ENCODE measurements around the gene SRRM3. TPM values are rescaled to one million over a fixed set of nuclear protein-coding genes. Genes with fewer than 3 reads are reported as not detected.
A peak's percentile ranks its signal among the peaks of the same experiment; 100 is the strongest.

The SRRM3 gene
- polyA plus RNA-seq, 2 of the 4 experiments (the other 2 are of a cell fraction): 2.4 to 7.0 TPM

DNA sequence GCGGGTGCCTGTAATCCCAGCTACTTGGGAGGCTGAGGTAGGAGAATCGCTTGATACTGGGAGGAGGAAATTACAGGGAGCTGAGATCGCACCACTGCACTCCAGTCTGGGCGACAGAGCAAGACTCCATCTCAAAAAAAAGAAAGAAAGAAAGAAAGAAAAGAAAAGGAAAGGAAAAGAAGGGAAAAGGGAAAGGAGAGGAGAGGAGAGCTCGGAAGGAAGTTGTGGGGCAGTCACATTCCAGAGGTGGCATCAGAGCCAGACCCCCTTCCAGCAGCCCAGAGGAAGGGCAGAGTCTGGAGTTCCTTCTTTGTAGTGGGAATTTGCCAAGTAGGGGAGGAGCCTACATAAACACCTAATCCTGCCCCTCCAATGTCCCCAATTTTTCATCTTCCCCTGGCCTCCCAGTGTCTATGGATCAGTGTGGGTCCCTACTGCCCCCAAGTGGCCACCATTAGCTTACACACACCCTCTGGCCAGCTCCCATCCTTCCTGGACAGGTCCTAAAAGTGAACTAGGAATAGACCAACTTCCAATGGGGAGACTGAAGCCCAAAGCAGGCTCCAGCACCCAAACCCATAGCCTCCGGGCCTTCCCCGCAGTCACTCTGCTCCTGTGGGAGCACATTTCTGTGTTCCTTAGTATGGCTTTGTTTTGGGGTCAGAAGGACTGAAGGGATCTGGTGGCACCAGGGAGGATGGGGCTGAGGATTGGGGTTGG, 61.1 kb downstream of the SRRM3 start:
- peak; percentile 66 to 85 for DNase-seq (ENCODE audit: low read depth in 1 of 2, low spot score in 1 of 2)
- Histone ChIP-seq H3K9me3 (no peaks in the 10 kb centered on the region), H3K27ac (no peak overlapping the region), H3K4me2 (no peak overlapping the region), H3K4me3 (no peak overlapping the region), H3K4me1 (peaks cover 7% of the 10 kb centered on the region; the same call in 2 of the 3 replicates)
- no peak for FAIRE-seq
- peak; percentile 79 to 88 for ATAC-seq
- POLR2A ChIA-PET: interaction anchor here (0.9 to 1.1 kb wide), 2 partner anchors 29 to 194 kb away, joined by 3 to 4 read pairs; no protein-coding TSS in a partner anchor
- peak; percentile 79 for TF ChIP-seq SMC3 (IDR thresholded peaks at IDR 0.05)
- TF ChIP-seq, protein P1, sequence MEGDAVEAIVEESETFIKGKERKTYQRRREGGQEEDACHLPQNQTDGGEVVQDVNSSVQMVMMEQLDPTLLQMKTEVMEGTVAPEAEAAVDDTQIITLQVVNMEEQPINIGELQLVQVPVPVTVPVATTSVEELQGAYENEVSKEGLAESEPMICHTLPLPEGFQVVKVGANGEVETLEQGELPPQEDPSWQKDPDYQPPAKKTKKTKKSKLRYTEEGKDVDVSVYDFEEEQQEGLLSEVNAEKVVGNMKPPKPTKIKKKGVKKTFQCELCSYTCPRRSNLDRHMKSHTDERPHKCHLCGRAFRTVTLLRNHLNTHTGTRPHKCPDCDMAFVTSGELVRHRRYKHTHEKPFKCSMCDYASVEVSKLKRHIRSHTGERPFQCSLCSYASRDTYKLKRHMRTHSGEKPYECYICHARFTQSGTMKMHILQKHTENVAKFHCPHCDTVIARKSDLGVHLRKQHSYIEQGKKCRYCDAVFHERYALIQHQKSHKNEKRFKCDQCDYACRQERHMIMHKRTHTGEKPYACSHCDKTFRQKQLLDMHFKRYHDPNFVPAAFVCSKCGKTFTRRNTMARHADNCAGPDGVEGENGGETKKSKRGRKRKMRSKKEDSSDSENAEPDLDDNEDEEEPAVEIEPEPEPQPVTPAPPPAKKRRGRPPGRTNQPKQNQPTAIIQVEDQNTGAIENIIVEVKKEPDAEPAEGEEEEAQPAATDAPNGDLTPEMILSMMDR (IDR thresholded peaks at IDR 0.05): peak; percentile 81
- peak; percentile 83 to 92 for TF ChIP-seq RAD21 (conservative IDR thresholded peaks at IDR 0.05 in 1 of 2, IDR thresholded peaks at IDR 0.05 in 1 of 2)
- no peak for TF ChIP-seq ZSCAN20 (CRISPR knock-in tag; IDR thresholded peaks at IDR 0.05)
- no peak for TF ChIP-seq FOSB (CRISPR knock-in tag; IDR thresholded peaks at IDR 0.05)
- 61% methylated on average over 7 of the region's 7 CpGs for WGBS (ENCODE audit: missing lambda C conversion rate)
- CTCF ChIA-PET: interaction anchor here (0.6 to 9.6 kb wide), 60 partner anchors 8 to 396 kb away, joined by 3 to 127 read pairs (median 5); partner anchors contain the start of gene SRRM3

DNA sequence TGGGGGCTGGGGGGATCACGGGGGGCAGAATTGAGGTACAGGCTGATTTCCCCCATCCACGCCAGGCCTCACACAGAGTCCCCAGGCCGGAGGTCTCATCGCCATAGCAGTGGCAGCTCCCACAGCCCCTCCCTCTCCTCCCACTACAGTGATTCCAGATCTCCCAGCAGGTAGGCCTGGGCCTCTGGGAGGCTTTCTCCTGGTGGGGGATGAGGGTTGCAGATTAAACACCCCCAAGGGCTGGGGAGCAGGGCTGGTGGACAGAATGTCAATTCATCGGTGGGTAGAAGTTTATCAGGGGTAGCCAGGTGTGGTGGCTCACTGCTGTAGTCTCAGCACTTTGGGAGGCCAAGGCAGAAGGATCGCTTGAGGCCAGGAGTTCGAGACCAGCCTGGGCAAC, 63.6 kb downstream of the SRRM3 start:
- Histone ChIP-seq H3K4me3 (no peak overlapping the region), H3K4me2 (no peak overlapping the region), H3K9me3 (no peaks in the 10 kb centered on the region), H3K4me1 (peaks cover 15% of the 10 kb centered on the region; the same call in 2 of the 3 replicates), H3K27ac (no peak overlapping the region; a peak in 1 of 6 replicates)
- 87% methylated on average over 6 of the region's 7 CpGs for WGBS (ENCODE audit: missing lambda C conversion rate)
- POLR2A ChIA-PET: interaction anchor here (0.6 kb wide), 1 partner anchor 75 kb away, joined by 4 read pairs; no protein-coding TSS in a partner anchor
- DNase-seq (ENCODE audit: low read depth in 1 of 2, low spot score in 1 of 2): no peak
- no peak for FAIRE-seq
- CTCF ChIA-PET: interaction anchor here (5.0 to 9.6 kb wide), 3 partner anchors 17 to 88 kb away, joined by 25 to 127 read pairs (median 75); no protein-coding TSS in a partner anchor
- TF ChIP-seq CBX2 (IDR thresholded peaks at IDR 0.05; ENCODE audit: borderline replicate concordance, low read depth) (no peak), JUNB (IDR thresholded peaks at IDR 0.05) (no peak), GATA3 (IDR thresholded peaks at IDR 0.05; ENCODE audit: borderline replicate concordance) (no peak), RCOR1 (IDR thresholded peaks at IDR 0.05; ENCODE audit: low read depth, low read length) (no peak), TFCP2L1 (CRISPR knock-in tag; IDR thresholded peaks at IDR 0.05) (no peak), SMC3 (IDR thresholded peaks at IDR 0.05) (no peak), KDM1A (IDR thresholded peaks at IDR 0.05; ENCODE audit: low read depth) (no peak)
- TF ChIP-seq, protein P1 (IDR thresholded peaks at IDR 0.05): no peak
- TF ChIP-seq, protein P2, sequence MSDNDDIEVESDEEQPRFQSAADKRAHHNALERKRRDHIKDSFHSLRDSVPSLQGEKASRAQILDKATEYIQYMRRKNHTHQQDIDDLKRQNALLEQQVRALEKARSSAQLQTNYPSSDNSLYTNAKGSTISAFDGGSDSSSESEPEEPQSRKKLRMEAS (IDR thresholded peaks at IDR 0.05): no peak
- TF ChIP-seq, protein P3, sequence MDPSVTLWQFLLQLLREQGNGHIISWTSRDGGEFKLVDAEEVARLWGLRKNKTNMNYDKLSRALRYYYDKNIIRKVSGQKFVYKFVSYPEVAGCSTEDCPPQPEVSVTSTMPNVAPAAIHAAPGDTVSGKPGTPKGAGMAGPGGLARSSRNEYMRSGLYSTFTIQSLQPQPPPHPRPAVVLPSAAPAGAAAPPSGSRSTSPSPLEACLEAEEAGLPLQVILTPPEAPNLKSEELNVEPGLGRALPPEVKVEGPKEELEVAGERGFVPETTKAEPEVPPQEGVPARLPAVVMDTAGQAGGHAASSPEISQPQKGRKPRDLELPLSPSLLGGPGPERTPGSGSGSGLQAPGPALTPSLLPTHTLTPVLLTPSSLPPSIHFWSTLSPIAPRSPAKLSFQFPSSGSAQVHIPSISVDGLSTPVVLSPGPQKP (IDR thresholded peaks at IDR 0.05; ENCODE audit: low read depth, low read length): no peak
- ATAC-seq: no peak

DNA sequence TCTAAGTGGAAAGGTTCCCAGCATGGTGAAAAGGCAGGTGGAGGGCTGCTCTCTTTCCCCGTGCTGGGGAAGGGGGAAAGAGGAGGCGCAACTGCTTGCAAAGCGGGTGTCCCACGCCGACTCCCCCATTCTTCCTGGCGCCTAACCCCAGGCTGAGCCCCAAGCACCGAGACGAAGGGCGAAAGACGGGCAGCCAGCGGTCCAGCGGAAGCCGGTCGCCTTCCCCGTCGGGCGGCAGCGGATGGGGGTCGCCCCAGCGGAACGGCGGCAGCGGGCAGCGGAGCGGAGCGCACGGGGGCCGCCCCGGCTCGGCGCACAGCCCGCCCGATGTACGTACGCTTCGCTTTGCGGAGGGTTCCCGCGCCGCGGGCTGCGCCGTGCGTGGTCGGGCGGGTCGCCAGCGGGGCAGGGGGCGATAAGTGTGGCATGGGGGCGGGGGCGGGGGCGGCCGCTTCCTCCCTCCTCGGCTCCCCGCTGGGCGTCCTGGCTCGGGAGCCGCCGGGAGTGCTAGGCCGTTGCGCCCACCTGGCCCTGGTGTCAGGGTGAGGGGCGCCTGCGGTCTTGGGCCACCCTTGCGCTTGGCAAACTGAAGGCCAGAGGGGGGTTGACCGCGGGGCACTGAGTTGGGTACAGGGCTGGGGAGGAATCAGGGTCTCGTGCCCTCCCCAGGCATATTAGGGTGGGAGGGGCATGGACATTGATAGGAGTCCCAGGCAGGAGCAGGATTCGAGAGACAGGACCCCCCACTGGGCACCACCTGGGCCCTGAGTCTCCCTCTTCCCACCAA, 65.6 kb downstream of the SRRM3 start:
- ATAC-seq (no peak; a peak in 1 of 6 replicates), FAIRE-seq (no peak), DNase-seq (ENCODE audit: low read depth in 1 of 2, low spot score in 1 of 2) (no peak)
- Histone ChIP-seq H3K4me3 (peak overlapping the region; percentile 51), H3K9me3 (no peaks in the 10 kb centered on the region), H3K4me1 (peaks cover 12% of the 10 kb centered on the region; the same call in 2 of the 3 replicates), H3K4me2 (peak overlapping the region; percentile 91), H3K27ac (peak overlapping the region; percentile 46 to 77; a peak in 4 of 6 replicates)
- 43% methylated on average over 15 of the region's 68 CpGs for WGBS (ENCODE audit: missing lambda C conversion rate)
- ChIA-PET POLR2A (no interaction called here), CTCF (no interaction called here)
- TF ChIP-seq NPAS2 (CRISPR knock-in tag; IDR thresholded peaks at IDR 0.05; ENCODE audit: borderline replicate concordance): no peak
- TF ChIP-seq, protein P3 (IDR thresholded peaks at IDR 0.05; ENCODE audit: low read depth, low read length): no peak
- no peak for TF ChIP-seq SMC3 (IDR thresholded peaks at IDR 0.05)
- no peak for TF ChIP-seq HDAC2 (IDR thresholded peaks at IDR 0.05)
- TF ChIP-seq RFX5 (IDR thresholded peaks at IDR 0.05): no peak
- TF ChIP-seq, protein P4, sequence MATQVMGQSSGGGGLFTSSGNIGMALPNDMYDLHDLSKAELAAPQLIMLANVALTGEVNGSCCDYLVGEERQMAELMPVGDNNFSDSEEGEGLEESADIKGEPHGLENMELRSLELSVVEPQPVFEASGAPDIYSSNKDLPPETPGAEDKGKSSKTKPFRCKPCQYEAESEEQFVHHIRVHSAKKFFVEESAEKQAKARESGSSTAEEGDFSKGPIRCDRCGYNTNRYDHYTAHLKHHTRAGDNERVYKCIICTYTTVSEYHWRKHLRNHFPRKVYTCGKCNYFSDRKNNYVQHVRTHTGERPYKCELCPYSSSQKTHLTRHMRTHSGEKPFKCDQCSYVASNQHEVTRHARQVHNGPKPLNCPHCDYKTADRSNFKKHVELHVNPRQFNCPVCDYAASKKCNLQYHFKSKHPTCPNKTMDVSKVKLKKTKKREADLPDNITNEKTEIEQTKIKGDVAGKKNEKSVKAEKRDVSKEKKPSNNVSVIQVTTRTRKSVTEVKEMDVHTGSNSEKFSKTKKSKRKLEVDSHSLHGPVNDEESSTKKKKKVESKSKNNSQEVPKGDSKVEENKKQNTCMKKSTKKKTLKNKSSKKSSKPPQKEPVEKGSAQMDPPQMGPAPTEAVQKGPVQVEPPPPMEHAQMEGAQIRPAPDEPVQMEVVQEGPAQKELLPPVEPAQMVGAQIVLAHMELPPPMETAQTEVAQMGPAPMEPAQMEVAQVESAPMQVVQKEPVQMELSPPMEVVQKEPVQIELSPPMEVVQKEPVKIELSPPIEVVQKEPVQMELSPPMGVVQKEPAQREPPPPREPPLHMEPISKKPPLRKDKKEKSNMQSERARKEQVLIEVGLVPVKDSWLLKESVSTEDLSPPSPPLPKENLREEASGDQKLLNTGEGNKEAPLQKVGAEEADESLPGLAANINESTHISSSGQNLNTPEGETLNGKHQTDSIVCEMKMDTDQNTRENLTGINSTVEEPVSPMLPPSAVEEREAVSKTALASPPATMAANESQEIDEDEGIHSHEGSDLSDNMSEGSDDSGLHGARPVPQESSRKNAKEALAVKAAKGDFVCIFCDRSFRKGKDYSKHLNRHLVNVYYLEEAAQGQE (IDR thresholded peaks at IDR 0.05): no peak
- no peak for TF ChIP-seq RAD21 (conservative IDR thresholded peaks at IDR 0.05 in 1 of 2, IDR thresholded peaks at IDR 0.05 in 1 of 2)
- TF ChIP-seq, protein P2 (IDR thresholded peaks at IDR 0.05): no peak
